ENCODE results near the gene TTLL9.
"Not testable (repeated sequence)": the region's sequence is repeated elsewhere in the genome, so short reads cannot be mapped to it uniquely, and the experiment has no call there.

TTLL9 gene

DNA sequence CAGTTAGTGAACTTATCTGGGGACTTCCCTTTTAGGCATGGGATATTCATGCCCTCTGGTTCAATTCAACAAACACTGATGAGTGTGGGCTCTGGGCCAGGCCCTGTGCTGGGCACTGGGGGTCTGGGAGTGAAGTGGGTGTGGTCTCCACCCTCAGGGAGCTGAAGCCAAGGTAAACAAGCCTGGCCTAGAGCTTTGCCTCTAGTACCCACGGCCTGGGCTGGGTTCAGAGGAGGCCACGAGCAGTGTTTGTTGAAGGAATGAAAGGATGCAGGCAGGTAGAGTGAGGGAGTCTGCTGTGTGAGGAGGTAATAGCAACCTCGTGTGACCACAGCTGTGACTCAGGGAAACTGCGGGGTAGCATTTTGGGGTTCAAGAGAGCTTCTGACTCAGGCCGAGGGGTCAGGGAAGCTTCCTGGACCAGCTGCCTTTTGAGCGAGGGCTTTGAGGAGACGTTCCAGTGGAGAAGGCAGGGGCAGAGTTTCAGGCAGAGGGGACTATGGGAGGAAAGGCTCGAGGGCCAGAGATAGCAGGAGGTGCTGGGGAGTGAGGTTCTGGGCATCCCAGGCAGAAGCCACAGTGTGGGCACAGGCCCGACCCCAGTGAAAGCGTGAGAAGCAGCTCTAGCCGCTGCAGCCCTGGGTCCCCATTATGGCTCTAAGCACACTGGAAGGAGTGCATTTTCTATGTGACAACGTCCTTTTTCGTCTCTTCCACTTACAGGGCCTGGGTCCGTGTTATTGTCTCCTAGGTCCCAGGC lies 45.7 kb upstream of the TTLL9 start:
- no peak for TF ChIP-seq CTCF (IDR thresholded peaks at IDR 0.05; ENCODE audit: low read depth, low read length, missing control alignments)
- DNase-seq (ENCODE audit: low read depth) = no peak
- no peak overlapping the region for H3K4me3 ChIP-seq (ENCODE audit: low read depth, low read length)

DNA sequence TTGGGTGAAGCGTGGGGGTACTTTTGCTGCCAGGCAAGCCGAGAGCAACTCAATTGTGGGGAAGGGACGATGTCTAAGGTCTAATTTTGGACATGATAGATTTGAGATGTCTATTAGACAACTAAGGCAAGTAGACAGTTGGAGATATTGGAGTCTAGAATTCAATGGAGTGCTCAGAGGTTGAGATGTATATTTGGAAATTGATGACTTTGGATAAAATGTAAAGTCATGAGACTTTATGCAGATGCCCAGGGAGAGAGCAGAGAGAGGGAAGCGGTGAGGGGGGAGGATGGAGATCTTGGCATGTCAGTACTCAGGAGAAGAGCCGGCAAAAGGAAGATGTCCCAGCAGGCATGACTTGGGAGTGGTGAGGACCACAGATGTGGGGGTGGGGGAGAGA lies 44.4 kb upstream of the TTLL9 start:
- no peak for DNase-seq (ENCODE audit: low read depth)
- no peak for TF ChIP-seq CTCF (IDR thresholded peaks at IDR 0.05; ENCODE audit: low read depth, low read length, missing control alignments)
- no peak overlapping the region for H3K4me3 ChIP-seq (ENCODE audit: low read depth, low read length)

DNA sequence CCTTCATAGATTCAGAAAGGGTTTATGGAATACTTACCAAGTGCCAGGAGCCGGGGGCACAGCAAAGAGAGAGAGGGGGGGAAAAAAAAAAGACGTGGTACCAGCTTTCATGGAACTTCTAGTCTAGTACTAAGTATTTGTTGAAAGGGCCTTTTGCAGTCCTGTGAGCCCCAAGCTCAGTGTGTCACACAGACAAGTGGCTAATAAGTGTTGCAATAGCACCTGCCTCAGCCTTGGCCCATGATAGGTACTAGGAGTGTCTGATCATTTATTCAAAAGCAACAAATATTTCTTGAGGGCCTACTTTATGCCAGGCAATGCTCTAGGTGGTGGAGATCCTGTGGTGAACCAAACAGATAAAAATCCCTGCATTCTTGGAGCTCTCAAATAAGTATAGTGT lies 43.4 kb upstream of the TTLL9 start:
- no peak for TF ChIP-seq CTCF (IDR thresholded peaks at IDR 0.05; ENCODE audit: low read depth, low read length, missing control alignments)
- no peak for DNase-seq (ENCODE audit: low read depth)

DNA sequence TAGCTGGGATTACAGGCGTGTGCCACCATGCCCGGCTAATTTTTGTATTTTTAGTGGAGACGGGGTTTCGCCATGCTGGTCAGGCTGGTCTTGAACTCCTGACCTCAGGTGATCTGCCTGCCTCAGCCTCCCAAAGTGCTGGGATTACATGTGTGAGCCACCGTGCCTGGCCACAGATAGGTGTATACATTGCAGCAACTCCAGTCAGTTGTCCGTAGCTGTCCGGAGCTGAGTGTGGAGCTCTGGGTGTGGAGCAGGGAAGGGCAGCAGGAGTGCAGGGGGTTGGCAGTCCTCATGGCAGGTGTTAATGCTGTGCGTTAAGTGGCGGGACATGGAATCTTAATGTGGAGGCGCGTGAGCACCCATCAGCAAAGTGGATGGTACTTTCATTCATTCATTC lies 42.4 kb upstream of the TTLL9 start:
- not testable (repeated sequence) for DNase-seq (ENCODE audit: low read depth); H3K4me3 ChIP-seq (ENCODE audit: low read depth, low read length)

More for the DNA sequence above, 43.4 kb upstream of the TTLL9 start:
- H3K4me3 ChIP-seq (ENCODE audit: low read depth, low read length) = no peak overlapping the region

- no peak for DNase-seq (ENCODE audit: low read depth)
- no peak for TF ChIP-seq CTCF (IDR thresholded peaks at IDR 0.05; ENCODE audit: low read depth, low read length, missing control alignments)
- no peak overlapping the region for H3K4me3 ChIP-seq (ENCODE audit: low read depth, low read length)
Measured at GRCh38 chr20:31829731-31830130, 40.7 kb upstream of the TTLL9 start.

- H3K4me3 ChIP-seq (ENCODE audit: low read depth, low read length) = no peak overlapping the region
- TF ChIP-seq CTCF (IDR thresholded peaks at IDR 0.05; ENCODE audit: low read depth, low read length, missing control alignments) = no peak
- DNase-seq (ENCODE audit: low read depth) = no peak
Measured at GRCh38 chr20:31830406-31830981, 39.9 kb upstream of the TTLL9 start.

DNA sequence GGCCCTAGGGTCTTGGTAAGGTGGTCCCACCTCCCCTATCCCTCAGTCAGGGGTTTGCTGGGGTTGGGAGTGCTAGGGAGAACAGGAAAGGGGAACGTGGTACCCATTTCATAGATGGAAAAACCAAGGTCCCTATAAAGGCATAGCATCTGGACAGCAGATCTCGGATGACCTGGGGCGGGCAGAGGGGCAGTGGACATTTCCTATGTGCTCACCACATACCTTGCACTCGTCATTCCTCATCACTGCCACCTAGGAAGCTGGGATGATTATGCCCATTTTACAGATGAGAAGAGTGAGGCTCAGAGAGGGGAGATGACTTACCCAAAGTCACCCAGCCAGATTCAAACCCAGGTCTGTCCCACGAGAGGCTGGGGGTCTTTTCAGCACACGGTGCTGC lies 39.2 kb upstream of the TTLL9 start:
- TF ChIP-seq CTCF (IDR thresholded peaks at IDR 0.05; ENCODE audit: low read depth, low read length, missing control alignments) = no peak
- no peak for DNase-seq (ENCODE audit: low read depth)
- no peak overlapping the region for H3K4me3 ChIP-seq (ENCODE audit: low read depth, low read length)

All from GM12864 (cell line).